Glutamatergic neuron (in vitro differentiated cells): Measurements from ENCODE around the gene POMT1. TPM values are rescaled to one million over a fixed set of nuclear protein-coding genes. Genes with fewer than 3 reads are reported as not detected.
"Not testable (repeated sequence)": the region's sequence is repeated elsewhere in the genome, so short reads cannot be mapped to it uniquely, and the experiment has no call there.

Source experiments
- DNase-seq: peaks from one replicate; pipeline ENCODE4 v3.0.0; 2022
- H3K27ac Mint-ChIP-seq: one replicate; pipeline ENCODE4 v1.8.0; 2020; ENCODE audit warnings: mild to moderate bottlenecking, mixed read lengths, inconsistent platforms; ENCODE audit not compliant: unreplicated experiment
- H3K27me3 Mint-ChIP-seq: one replicate; pipeline ENCODE4 v1.8.0; 2020; ENCODE audit warnings: mild to moderate bottlenecking, moderate library complexity, mixed read lengths, inconsistent platforms; ENCODE audit not compliant: unreplicated experiment
- H3K36me3 Mint-ChIP-seq: one replicate; pipeline ENCODE4 v1.8.0; 2020; ENCODE audit warnings: mild to moderate bottlenecking, mixed read lengths, inconsistent platforms; ENCODE audit not compliant: unreplicated experiment
- H3K4me1 Mint-ChIP-seq: one replicate; pipeline ENCODE4 v1.8.0; 2020; ENCODE audit warnings: mild to moderate bottlenecking, low read depth, mixed read lengths, inconsistent platforms; ENCODE audit not compliant: unreplicated experiment
- H3K4me3 Mint-ChIP-seq: one replicate; pipeline ENCODE4 v1.8.0; 2020; ENCODE audit warnings: mild to moderate bottlenecking, mixed read lengths, inconsistent platforms; ENCODE audit not compliant: unreplicated experiment
- H3K9me3 Mint-ChIP-seq: one replicate; pipeline ENCODE4 v1.8.0; 2020; ENCODE audit warnings: mild to moderate bottlenecking, moderate library complexity, mixed read lengths, inconsistent platforms; ENCODE audit not compliant: unreplicated experiment
- total RNA-seq: library from RNA; stranded (reverse); fragmentation: NEBNext Ultra II Directional; extraction: Animal tissue kit (Norgen Biotek cat#: 25700); gene quantifications from one replicate; pipeline ENCODE4 v1.2.1, GENCODE V29; 2021; ENCODE audit not compliant: unreplicated experiment
- TF ChIP-seq, protein P1 (sequence below): fragments of 200-600 bp; sonication (generic); IDR thresholded peaks from one replicate; pipeline ENCODE4 v1.5.0; 2021; ENCODE audit not compliant: partially characterized antibody, unreplicated experiment

POMT1 gene
- total RNA-seq, 1 donor from 2014 or later: 108 TPM

DNA sequence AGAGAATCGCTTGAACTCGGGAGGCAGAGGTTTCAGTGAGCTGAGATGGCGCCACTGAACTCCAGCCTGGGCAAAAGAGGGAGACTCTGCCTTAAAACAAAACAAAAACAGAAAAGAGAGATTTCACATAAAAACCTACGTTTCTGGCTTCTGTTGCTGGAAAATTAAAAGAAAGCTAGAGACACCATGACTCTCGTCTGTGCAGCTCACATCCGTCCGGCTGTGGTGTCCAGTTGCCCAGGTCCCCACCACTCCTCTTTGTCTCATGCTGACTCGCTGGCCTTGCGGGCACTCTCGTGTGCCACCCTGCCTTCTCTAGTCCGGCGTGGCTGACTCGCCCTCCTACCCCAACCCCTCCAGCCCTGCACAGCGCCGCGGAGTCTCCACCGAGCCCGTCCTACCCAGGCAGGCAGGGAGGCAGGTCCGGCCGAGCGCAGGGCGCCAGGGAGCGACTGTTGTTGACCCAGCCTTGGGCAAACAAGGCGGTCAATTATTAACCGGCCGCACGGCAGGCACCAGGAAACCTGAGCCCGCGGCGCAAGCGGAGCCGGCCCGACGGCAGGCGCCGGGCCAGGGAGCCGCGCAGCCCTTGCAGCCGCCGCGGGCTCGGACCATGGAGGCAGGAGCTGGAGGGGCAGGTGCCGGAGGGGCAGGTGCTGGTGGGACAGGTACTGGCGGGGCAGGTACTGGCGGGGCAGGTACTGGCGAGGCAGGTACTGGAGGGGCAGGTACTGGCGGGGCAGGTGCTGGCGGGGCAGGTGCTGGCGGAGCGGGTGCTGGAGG, 42.5 kb downstream of the POMT1 start, which contains the start of gene PRRT1B:
Gene PRRT1B, plus strand, starts transcription at position 521 of the 783 bp plus-strand sequence. Its CDS starts 93 bp downstream, at position 614.
- H3K9me3 Mint-ChIP-seq: peaks cover 24% of the 10 kb centered on the region
- H3K27ac Mint-ChIP-seq: no peak within 1 kb of the TSS
- TF ChIP-seq, protein P1, sequence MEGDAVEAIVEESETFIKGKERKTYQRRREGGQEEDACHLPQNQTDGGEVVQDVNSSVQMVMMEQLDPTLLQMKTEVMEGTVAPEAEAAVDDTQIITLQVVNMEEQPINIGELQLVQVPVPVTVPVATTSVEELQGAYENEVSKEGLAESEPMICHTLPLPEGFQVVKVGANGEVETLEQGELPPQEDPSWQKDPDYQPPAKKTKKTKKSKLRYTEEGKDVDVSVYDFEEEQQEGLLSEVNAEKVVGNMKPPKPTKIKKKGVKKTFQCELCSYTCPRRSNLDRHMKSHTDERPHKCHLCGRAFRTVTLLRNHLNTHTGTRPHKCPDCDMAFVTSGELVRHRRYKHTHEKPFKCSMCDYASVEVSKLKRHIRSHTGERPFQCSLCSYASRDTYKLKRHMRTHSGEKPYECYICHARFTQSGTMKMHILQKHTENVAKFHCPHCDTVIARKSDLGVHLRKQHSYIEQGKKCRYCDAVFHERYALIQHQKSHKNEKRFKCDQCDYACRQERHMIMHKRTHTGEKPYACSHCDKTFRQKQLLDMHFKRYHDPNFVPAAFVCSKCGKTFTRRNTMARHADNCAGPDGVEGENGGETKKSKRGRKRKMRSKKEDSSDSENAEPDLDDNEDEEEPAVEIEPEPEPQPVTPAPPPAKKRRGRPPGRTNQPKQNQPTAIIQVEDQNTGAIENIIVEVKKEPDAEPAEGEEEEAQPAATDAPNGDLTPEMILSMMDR: no peak
- no peak for DNase-seq
- H3K36me3 Mint-ChIP-seq: peaks cover 56% of the 10 kb centered on the region
- H3K4me1 Mint-ChIP-seq: peaks cover 1% of the 10 kb centered on the region
- H3K4me3 Mint-ChIP-seq: peak within 1 kb of the TSS; percentile 57
- peaks cover 26% of the 10 kb centered on the region for H3K27me3 Mint-ChIP-seq

DNA sequence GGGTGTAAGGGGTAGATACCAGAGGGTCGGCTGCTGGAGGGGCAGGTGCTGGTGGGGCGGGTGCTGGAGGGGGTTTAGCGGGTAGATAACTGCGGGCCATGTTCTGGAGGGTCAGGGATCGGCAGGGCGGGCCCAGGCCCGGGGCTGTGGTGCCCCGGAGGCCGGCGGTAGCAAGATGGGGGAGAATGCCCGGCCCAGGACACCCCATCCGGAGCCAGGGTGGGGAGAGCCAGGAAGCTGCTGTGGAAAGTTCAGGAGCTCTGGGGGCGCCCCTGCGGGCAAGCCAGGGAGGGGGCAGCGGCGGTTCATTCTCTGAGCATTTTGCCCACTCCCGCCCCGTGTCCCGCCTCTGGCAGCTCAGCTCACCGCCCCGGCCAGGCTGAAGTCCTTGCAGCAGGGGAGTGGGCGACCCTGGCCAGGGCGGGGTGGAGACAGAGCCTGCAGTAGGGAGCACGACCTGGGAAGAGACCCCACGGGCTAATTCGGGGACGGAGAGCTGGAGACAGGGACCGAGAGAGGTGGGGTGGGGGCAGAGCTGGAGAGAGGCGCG, 43.1 kb downstream of the POMT1 start:
- Mint-ChIP-seq H3K4me1 (peaks cover 1% of the 10 kb centered on the region), H3K27me3 (peaks cover 26% of the 10 kb centered on the region), H3K9me3 (peaks cover 25% of the 10 kb centered on the region), H3K4me3 (peak overlapping the region; percentile 57), H3K27ac (no peak overlapping the region), H3K36me3 (peaks cover 56% of the 10 kb centered on the region)
- TF ChIP-seq, protein P1: no peak
- DNase-seq: peak; percentile 41

DNA sequence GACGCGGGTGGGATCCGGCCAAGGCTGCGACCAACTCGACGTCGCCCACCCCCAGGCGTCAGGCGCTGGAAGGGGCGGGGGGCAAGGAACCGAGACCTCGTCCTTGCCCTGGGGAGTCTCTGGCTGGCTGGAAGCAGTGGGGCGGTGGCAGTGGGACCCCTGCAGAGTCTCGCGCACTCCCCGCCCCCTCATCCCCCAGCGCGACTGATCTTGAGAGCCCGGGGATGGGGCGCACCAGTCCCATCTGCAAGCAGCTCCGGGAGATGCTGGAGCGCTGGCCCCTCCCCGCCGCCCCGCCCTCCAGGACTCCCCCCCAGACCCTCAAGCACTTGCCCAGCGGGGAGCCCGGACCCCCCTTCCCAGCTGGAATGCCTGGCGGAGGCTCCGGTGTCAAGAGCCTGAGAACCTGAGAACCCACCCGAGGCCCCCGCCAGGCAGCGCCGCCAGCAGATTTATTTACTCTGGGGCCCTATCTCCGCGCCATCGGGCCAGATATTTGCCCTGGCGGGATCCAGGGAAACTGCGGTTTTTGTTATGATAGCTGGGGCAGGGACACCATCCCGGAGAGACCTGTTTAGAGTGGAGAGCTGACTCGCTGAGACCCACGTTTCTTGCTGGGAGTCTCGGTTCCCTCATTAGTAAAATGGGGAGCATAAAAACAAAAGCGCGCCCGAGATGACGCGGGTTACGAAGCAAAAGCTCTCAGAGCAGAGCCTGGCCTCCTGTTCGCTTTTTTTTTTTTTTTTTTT, 43.8 kb downstream of the POMT1 start:
- TF ChIP-seq, protein P1: no peak
- peaks cover 27% of the 10 kb centered on the region for H3K9me3 Mint-ChIP-seq
- peaks cover 1% of the 10 kb centered on the region for H3K4me1 Mint-ChIP-seq
- peak overlapping the region; percentile 77 for H3K4me3 Mint-ChIP-seq
- peaks cover 28% of the 10 kb centered on the region for H3K27me3 Mint-ChIP-seq
- peak; percentile 48 for DNase-seq
- no peak overlapping the region for H3K27ac Mint-ChIP-seq
- H3K36me3 Mint-ChIP-seq: peaks cover 56% of the 10 kb centered on the region

DNA sequence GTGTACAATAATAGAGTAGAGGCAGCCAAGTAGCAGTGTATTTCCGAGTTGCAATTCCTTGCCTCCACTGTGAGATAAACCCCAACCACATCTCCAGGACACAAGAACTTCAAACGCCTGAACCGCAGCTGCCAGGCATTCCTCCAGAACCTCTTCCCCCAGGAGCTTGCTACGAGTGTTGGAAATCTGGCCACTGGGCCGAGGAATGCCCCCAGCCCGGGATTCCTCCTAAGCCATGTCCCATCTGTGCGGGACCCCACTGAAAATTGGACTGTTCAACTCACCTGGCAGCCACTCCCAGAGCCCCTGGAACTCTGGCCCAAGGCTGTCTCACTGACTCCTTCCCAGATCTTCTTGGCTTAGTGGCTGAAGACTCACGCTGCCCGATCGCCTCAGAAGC, 46.5 kb downstream of the POMT1 start:
- H3K4me1 Mint-ChIP-seq, DNase-seq, H3K4me3 Mint-ChIP-seq, H3K27ac Mint-ChIP-seq: not testable (repeated sequence)
- peaks cover 27% of the 10 kb centered on the region for H3K9me3 Mint-ChIP-seq
- H3K36me3 Mint-ChIP-seq: peaks cover 40% of the 10 kb centered on the region
- H3K27me3 Mint-ChIP-seq: peaks cover 31% of the 10 kb centered on the region

DNA sequence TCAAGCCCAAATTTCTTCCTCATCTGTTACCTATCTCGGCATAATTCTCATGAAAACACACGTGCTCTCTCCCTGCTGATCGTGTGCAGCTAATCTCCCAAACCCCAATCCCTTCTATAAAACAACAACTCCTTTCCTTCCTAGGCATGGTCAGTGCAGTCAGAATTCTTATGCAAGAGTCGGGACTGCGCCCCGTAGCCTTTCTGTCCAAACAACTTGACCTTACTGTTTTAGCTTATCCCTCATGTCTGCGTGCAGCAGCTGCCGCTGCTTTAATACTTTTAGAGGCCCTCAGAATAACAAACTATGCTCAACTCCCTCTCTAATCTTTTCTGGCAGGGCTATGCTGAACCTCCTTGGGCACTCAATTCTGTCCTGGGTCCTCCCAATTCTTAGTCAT, 47.7 kb downstream of the POMT1 start:
- DNase-seq, H3K4me1 Mint-ChIP-seq, H3K27ac Mint-ChIP-seq, H3K4me3 Mint-ChIP-seq: not testable (repeated sequence)
- Mint-ChIP-seq H3K27me3 (peaks cover 27% of the 10 kb centered on the region), H3K9me3 (peaks cover 23% of the 10 kb centered on the region), H3K36me3 (peaks cover 35% of the 10 kb centered on the region)
